WTC11 (cell line): ENCODE results near the gene SLF1. TPM values are rescaled to one million over a fixed set of nuclear protein-coding genes. Genes with fewer than 3 reads are reported as not detected.

Experiments
- ATAC-seq: fragments of 200-7000 bp; cut with Tn5 transposase; 2 replicates; pipeline ENCODE4 v1.10.0; 2021; ENCODE audit warnings: mild to moderate bottlenecking, moderate library complexity
- CTCF ChIA-PET: fragments of 300-600 bp; sonication (Branson Sonifier 250); formaldehyde crosslinking; loops from one replicate; lab custom pipeline; 2021; ENCODE audit warnings: antibody characterized with exemption; lab: Charles Lee
- POLR2A ChIA-PET: fragments of 350-600 bp; sonication (Branson Sonifier 250); formaldehyde crosslinking; loops from one replicate; lab custom pipeline; 2021; ENCODE audit warnings: antibody characterized with exemption; lab: Charles Lee
- DNase-seq: peaks from one replicate; pipeline ENCODE4 v3.0.0; 2021; ENCODE audit warnings: low spot score
- H3K27ac Mint-ChIP-seq: 2 replicates; pipeline ENCODE4 v1.8.0; 2021; ENCODE audit warnings: mixed read lengths
- H3K27me3 Mint-ChIP-seq: 2 replicates; pipeline ENCODE4 v1.8.0; 2021; ENCODE audit warnings: low read depth, mild to moderate bottlenecking, moderate library complexity, mixed read lengths
- H3K36me3 Mint-ChIP-seq: 2 replicates; pipeline ENCODE4 v1.8.0; 2021; ENCODE audit warnings: mixed read lengths
- H3K4me1 Mint-ChIP-seq: 2 replicates; pipeline ENCODE4 v1.8.0; 2022; ENCODE audit warnings: mixed read lengths
- H3K4me3 Mint-ChIP-seq: 2 replicates; pipeline ENCODE4 v1.8.0; 2021; ENCODE audit warnings: mild to moderate bottlenecking, moderate library complexity, mixed read lengths
- H3K9me3 Mint-ChIP-seq: 2 replicates; pipeline ENCODE4 v1.8.0; 2021; ENCODE audit warnings: mixed read lengths
- EMX1 ChIP-seq: fragments of 250-450 bp; sonication (Bioruptor Pico); IDR thresholded peaks from 2 replicates; pipeline ENCODE4 v1.8.0; 2021; ENCODE audit warnings: mild to moderate bottlenecking
- FOXK1 ChIP-seq: sonication (generic); formaldehyde crosslinking; IDR thresholded peaks from 2 replicates; pipeline ENCODE4 v1.8.0; 2022; ENCODE audit warnings: mild to moderate bottlenecking, moderate library complexity, missing genetic modification reagents
- GABPB1 ChIP-seq: sonication (generic); formaldehyde crosslinking; IDR thresholded peaks from 2 replicates; pipeline ENCODE4 v1.8.1; 2023; ENCODE audit warnings: mild to moderate bottlenecking, missing genetic modification reagents
- IRF2 ChIP-seq: sonication (generic); formaldehyde crosslinking; IDR thresholded peaks from 2 replicates; pipeline ENCODE4 v1.8.0; 2022; ENCODE audit warnings: low read depth, missing genetic modification reagents, borderline replicate concordance
- JUN ChIP-seq: sonication (generic); formaldehyde crosslinking; IDR thresholded peaks from 2 replicates; pipeline ENCODE4 v1.8.0; 2023; ENCODE audit warnings: mild to moderate bottlenecking, missing genetic modification reagents
- NFYB ChIP-seq: sonication (generic); formaldehyde crosslinking; conservative IDR thresholded peaks from 2 replicates; pipeline ENCODE4 v1.8.0; 2022; ENCODE audit warnings: low read depth, missing genetic modification reagents
- RELA ChIP-seq: sonication (generic); formaldehyde crosslinking; IDR thresholded peaks from 2 replicates; pipeline ENCODE4 v1.8.1; 2022; ENCODE audit warnings: missing genetic modification reagents, mild to moderate bottlenecking, borderline replicate concordance
- SP1 ChIP-seq: sonication (generic); formaldehyde crosslinking; conservative IDR thresholded peaks from 2 replicates; pipeline ENCODE4 v1.8.1; 2022; ENCODE audit warnings: missing genetic modification reagents
- ZNF121 ChIP-seq: sonication (generic); formaldehyde crosslinking; IDR thresholded peaks from 2 replicates; pipeline ENCODE4 v1.8.0; 2023; ENCODE audit warnings: missing genetic modification reagents
- ZNF317 ChIP-seq: sonication (generic); formaldehyde crosslinking; IDR thresholded peaks from 2 replicates; pipeline ENCODE4 v1.8.1; 2023; ENCODE audit warnings: low read depth, mild to moderate bottlenecking, moderate library complexity, missing genetic modification reagents, borderline replicate concordance
- total RNA-seq: library from RNA; stranded (reverse); gene quantifications from 3 replicates; pipeline ENCODE4 v1.2.3, GENCODE V29; 2021
- TF ChIP-seq, protein P1 (sequence below): sonication (generic); formaldehyde crosslinking; IDR thresholded peaks from 2 replicates; pipeline ENCODE4 v1.8.0; 2022; ENCODE audit warnings: mild to moderate bottlenecking, missing genetic modification reagents
- TF ChIP-seq, protein P2 (sequence below): sonication (generic); formaldehyde crosslinking; IDR thresholded peaks from 2 replicates; pipeline ENCODE4 v1.8.1; 2023; ENCODE audit warnings: mild to moderate bottlenecking, missing genetic modification reagents, borderline replicate concordance
- TF ChIP-seq, protein P3 (sequence below): sonication (generic); formaldehyde crosslinking; IDR thresholded peaks from 2 replicates; pipeline ENCODE4 v1.8.0; 2022; ENCODE audit warnings: mild to moderate bottlenecking, missing genetic modification reagents
- TF ChIP-seq, protein P4 (sequence below): fragments of 250-450 bp; sonication (Bioruptor Pico); IDR thresholded peaks from 2 replicates; pipeline ENCODE4 v1.9.0; 2021; ENCODE audit warnings: mild to moderate bottlenecking, borderline replicate concordance
- TF ChIP-seq, protein P5 (sequence below): sonication (generic); formaldehyde crosslinking; conservative IDR thresholded peaks from 2 replicates; pipeline ENCODE4 v1.8.1; 2023; ENCODE audit warnings: mild to moderate bottlenecking, low read depth, missing genetic modification reagents, moderate library complexity
- TF ChIP-seq, protein P6 (sequence below): fragments of 250-450 bp; sonication (Bioruptor Pico); IDR thresholded peaks from 2 replicates; pipeline ENCODE4 v1.9.0; 2021; ENCODE audit warnings: moderate library complexity, mild to moderate bottlenecking, inconsistent platforms, borderline replicate concordance

Gene SLF1
- total RNA-seq, 1 experiment from 2014 or later: 15.7 TPM

DNA sequence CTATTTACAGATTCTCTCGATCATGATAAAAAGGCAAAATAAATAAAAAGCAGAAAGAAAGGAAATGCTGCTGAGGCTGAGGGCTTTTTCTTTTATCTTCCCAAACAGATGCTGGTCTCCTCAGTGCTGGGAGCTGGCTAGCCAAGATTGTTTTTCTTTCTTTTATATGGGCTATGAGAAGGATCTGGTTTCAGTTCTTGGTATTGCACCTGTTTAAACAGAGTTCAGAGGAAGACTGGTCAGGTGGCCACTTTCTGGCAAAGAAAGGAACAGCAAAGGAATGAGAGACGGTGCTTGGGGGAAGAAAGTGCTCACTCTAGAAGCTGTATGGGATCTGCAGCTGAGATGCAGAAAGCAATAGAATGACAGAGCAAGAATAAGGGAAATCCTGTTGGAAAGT is 88.9 kb downstream of the SLF1 start:
- H3K4me3 Mint-ChIP-seq: no peak overlapping the region
- TF ChIP-seq SP1 (CRISPR knock-in tag): no peak
- no peak for TF ChIP-seq RELA (CRISPR knock-in tag)
- TF ChIP-seq EMX1: no peak
- TF ChIP-seq, protein P1, sequence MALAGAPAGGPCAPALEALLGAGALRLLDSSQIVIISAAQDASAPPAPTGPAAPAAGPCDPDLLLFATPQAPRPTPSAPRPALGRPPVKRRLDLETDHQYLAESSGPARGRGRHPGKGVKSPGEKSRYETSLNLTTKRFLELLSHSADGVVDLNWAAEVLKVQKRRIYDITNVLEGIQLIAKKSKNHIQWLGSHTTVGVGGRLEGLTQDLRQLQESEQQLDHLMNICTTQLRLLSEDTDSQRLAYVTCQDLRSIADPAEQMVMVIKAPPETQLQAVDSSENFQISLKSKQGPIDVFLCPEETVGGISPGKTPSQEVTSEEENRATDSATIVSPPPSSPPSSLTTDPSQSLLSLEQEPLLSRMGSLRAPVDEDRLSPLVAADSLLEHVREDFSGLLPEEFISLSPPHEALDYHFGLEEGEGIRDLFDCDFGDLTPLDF: no peak
- H3K4me1 Mint-ChIP-seq: peaks cover 21% of the 10 kb centered on the region
- POLR2A ChIA-PET: no interaction called here
- DNase-seq (no peak), ATAC-seq (peak; percentile 80)
- CTCF ChIA-PET: interaction anchor here (0.9 to 2.4 kb wide), 3 partner anchors 15 to 186 kb away, joined by 3 to 17 read pairs (median 4); no protein-coding TSS in a partner anchor
- peaks cover 14% of the 10 kb centered on the region for H3K36me3 Mint-ChIP-seq
- H3K27ac Mint-ChIP-seq: peak overlapping the region; percentile 37
- peaks cover 14% of the 10 kb centered on the region for H3K9me3 Mint-ChIP-seq
- H3K27me3 Mint-ChIP-seq: no peaks in the 10 kb centered on the region

DNA sequence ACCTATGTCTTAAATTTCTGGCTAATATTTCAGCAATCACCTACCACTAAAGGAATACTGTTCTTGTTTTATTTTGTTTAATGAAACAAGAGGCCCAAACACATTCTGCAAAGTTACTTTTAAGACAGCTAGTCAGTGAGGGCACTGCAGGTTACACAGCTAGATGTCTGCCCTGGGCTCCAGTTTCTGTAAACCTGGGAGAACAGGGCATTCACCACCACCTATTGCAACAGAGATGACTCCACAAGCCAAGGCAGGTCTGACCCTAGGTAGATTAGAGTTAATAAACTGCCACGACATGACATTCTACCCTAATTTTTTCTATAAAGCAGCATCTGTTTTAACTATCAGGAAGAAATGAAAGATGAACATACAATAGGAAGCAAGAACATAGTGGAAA is 90.8 kb downstream of the SLF1 start:
- TF ChIP-seq, protein P2, sequence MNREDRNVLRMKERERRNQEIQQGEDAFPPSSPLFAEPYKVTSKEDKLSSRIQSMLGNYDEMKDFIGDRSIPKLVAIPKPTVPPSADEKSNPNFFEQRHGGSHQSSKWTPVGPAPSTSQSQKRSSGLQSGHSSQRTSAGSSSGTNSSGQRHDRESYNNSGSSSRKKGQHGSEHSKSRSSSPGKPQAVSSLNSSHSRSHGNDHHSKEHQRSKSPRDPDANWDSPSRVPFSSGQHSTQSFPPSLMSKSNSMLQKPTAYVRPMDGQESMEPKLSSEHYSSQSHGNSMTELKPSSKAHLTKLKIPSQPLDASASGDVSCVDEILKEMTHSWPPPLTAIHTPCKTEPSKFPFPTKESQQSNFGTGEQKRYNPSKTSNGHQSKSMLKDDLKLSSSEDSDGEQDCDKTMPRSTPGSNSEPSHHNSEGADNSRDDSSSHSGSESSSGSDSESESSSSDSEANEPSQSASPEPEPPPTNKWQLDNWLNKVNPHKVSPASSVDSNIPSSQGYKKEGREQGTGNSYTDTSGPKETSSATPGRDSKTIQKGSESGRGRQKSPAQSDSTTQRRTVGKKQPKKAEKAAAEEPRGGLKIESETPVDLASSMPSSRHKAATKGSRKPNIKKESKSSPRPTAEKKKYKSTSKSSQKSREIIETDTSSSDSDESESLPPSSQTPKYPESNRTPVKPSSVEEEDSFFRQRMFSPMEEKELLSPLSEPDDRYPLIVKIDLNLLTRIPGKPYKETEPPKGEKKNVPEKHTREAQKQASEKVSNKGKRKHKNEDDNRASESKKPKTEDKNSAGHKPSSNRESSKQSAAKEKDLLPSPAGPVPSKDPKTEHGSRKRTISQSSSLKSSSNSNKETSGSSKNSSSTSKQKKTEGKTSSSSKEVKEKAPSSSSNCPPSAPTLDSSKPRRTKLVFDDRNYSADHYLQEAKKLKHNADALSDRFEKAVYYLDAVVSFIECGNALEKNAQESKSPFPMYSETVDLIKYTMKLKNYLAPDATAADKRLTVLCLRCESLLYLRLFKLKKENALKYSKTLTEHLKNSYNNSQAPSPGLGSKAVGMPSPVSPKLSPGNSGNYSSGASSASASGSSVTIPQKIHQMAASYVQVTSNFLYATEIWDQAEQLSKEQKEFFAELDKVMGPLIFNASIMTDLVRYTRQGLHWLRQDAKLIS (CRISPR knock-in tag): no peak
- TF ChIP-seq EMX1 (no peak), ZNF121 (no peak)
- TF ChIP-seq, protein P3, sequence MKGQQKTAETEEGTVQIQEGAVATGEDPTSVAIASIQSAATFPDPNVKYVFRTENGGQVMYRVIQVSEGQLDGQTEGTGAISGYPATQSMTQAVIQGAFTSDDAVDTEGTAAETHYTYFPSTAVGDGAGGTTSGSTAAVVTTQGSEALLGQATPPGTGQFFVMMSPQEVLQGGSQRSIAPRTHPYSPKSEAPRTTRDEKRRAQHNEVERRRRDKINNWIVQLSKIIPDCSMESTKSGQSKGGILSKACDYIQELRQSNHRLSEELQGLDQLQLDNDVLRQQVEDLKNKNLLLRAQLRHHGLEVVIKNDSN (CRISPR knock-in tag): no peak
- TF ChIP-seq, protein P1: no peak
- TF ChIP-seq, all 79 proteins: peak for 0
- H3K36me3 Mint-ChIP-seq: peaks cover 5% of the 10 kb centered on the region; the same call in 1 of the 2 replicates
- H3K4me3 Mint-ChIP-seq: no peak overlapping the region
- no peaks in the 10 kb centered on the region for H3K27me3 Mint-ChIP-seq
- ChIA-PET POLR2A (interaction anchor here (0.7 kb wide), 1 partner anchor 214 kb away, joined by 5 read pairs; no protein-coding TSS in a partner anchor), CTCF (no interaction called here)
- peaks cover 21% of the 10 kb centered on the region for H3K4me1 Mint-ChIP-seq
- DNase-seq (no peak), ATAC-seq (no peak)
- H3K9me3 Mint-ChIP-seq: no peaks in the 10 kb centered on the region
- H3K27ac Mint-ChIP-seq: no peak overlapping the region

DNA sequence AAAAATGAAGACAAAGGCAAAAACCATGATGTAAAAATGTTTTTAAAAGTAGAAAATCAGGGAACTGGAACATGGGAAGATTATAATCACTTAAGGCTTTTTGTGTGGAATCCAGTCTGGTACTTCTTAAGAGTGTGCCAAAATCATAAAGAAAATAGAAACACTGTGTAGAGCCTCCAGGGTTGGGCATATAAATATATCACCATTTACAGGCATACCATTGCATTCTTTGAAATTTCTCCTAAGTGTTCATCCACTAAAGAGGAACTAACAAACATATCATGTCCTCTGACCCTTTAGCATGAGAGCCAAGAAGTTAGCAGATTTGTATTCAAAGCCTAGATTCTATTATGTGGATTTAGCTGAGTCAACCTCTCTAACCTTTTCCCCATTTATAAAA is 93.3 kb downstream of the SLF1 start:
- no peak for DNase-seq
- Mint-ChIP-seq H3K27ac (no peak overlapping the region; the same call in 1 of the 2 replicates), H3K9me3 (no peaks in the 10 kb centered on the region), H3K36me3 (peaks cover 5% of the 10 kb centered on the region; the same call in 1 of the 2 replicates), H3K4me1 (peaks cover 17% of the 10 kb centered on the region), H3K4me3 (no peak overlapping the region), H3K27me3 (no peaks in the 10 kb centered on the region)
- POLR2A ChIA-PET: no interaction called here
- CTCF ChIA-PET: no interaction called here
- no peak for ATAC-seq
- TF ChIP-seq GABPB1 (CRISPR knock-in tag) (no peak), JUN (CRISPR knock-in tag) (no peak), NFYB (no peak), ZNF317 (no peak), FOXK1 (CRISPR knock-in tag) (no peak), IRF2 (CRISPR knock-in tag) (no peak), RELA (CRISPR knock-in tag) (no peak)
- TF ChIP-seq, protein P4, sequence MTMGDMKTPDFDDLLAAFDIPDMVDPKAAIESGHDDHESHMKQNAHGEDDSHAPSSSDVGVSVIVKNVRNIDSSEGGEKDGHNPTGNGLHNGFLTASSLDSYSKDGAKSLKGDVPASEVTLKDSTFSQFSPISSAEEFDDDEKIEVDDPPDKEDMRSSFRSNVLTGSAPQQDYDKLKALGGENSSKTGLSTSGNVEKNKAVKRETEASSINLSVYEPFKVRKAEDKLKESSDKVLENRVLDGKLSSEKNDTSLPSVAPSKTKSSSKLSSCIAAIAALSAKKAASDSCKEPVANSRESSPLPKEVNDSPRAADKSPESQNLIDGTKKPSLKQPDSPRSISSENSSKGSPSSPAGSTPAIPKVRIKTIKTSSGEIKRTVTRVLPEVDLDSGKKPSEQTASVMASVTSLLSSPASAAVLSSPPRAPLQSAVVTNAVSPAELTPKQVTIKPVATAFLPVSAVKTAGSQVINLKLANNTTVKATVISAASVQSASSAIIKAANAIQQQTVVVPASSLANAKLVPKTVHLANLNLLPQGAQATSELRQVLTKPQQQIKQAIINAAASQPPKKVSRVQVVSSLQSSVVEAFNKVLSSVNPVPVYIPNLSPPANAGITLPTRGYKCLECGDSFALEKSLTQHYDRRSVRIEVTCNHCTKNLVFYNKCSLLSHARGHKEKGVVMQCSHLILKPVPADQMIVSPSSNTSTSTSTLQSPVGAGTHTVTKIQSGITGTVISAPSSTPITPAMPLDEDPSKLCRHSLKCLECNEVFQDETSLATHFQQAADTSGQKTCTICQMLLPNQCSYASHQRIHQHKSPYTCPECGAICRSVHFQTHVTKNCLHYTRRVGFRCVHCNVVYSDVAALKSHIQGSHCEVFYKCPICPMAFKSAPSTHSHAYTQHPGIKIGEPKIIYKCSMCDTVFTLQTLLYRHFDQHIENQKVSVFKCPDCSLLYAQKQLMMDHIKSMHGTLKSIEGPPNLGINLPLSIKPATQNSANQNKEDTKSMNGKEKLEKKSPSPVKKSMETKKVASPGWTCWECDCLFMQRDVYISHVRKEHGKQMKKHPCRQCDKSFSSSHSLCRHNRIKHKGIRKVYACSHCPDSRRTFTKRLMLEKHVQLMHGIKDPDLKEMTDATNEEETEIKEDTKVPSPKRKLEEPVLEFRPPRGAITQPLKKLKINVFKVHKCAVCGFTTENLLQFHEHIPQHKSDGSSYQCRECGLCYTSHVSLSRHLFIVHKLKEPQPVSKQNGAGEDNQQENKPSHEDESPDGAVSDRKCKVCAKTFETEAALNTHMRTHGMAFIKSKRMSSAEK (CRISPR knock-in tag): no peak
- TF ChIP-seq, protein P5, sequence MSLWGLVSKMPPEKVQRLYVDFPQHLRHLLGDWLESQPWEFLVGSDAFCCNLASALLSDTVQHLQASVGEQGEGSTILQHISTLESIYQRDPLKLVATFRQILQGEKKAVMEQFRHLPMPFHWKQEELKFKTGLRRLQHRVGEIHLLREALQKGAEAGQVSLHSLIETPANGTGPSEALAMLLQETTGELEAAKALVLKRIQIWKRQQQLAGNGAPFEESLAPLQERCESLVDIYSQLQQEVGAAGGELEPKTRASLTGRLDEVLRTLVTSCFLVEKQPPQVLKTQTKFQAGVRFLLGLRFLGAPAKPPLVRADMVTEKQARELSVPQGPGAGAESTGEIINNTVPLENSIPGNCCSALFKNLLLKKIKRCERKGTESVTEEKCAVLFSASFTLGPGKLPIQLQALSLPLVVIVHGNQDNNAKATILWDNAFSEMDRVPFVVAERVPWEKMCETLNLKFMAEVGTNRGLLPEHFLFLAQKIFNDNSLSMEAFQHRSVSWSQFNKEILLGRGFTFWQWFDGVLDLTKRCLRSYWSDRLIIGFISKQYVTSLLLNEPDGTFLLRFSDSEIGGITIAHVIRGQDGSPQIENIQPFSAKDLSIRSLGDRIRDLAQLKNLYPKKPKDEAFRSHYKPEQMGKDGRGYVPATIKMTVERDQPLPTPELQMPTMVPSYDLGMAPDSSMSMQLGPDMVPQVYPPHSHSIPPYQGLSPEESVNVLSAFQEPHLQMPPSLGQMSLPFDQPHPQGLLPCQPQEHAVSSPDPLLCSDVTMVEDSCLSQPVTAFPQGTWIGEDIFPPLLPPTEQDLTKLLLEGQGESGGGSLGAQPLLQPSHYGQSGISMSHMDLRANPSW (CRISPR knock-in tag): no peak
- TF ChIP-seq, protein P6, sequence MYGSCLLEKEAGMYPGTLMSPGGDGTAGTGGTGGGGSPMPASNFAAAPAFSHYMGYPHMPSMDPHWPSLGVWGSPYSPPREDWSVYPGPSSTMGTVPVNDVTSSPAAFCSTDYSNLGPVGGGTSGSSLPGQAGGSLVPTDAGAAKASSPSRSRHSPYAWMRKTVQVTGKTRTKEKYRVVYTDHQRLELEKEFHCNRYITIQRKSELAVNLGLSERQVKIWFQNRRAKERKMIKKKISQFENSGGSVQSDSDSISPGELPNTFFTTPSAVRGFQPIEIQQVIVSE (CRISPR knock-in tag): no peak
